H9 (cell line): ENCODE measurements around the gene RYR1. TPM values are rescaled to one million over a fixed set of nuclear protein-coding genes. Genes with fewer than 3 reads are reported as not detected.

ENCODE experiments used
- DNase-seq: peaks from one replicate; pipeline ENCODE4 v3.0.0-alpha.2; 2017
- H2AFZ ChIP-seq: one replicate; pipeline ENCODE4 v1.6.1; 2013; ENCODE audit warnings: mild to moderate bottlenecking, low read length, control low read depth, moderate library complexity
- H2AK5ac ChIP-seq: 2 replicates; pipeline ENCODE4 v1.6.1; 2013; ENCODE audit warnings: low read length, control low read depth, mixed read lengths; ENCODE audit not compliant: insufficient read length
- H2BK120ac ChIP-seq: one replicate; pipeline ENCODE4 v1.6.1; 2013; ENCODE audit warnings: low read depth, mild to moderate bottlenecking, low read length, control low read depth, inconsistent platforms; ENCODE audit not compliant: poor library complexity, severe bottlenecking
- H2BK12ac ChIP-seq: 2 replicates; pipeline ENCODE4 v1.6.1; 2013; ENCODE audit warnings: low read length, control low read depth, mixed read lengths, low read depth; ENCODE audit not compliant: insufficient read length
- H2BK15ac ChIP-seq: 2 replicates; pipeline ENCODE4 v1.6.1; 2013; ENCODE audit warnings: low read depth, low read length, control low read depth
- H2BK20ac ChIP-seq: one replicate; pipeline ENCODE4 v1.6.1; 2013; ENCODE audit warnings: low read depth, mild to moderate bottlenecking, low read length, control low read depth, inconsistent platforms; ENCODE audit not compliant: poor library complexity, severe bottlenecking
- H2BK5ac ChIP-seq: 2 replicates; pipeline ENCODE4 v1.6.1; 2013; ENCODE audit warnings: low read length, control low read depth, mixed read lengths; ENCODE audit not compliant: insufficient read length
- H3K14ac ChIP-seq: 2 replicates; pipeline ENCODE4 v1.6.1; 2013; ENCODE audit warnings: low read length, control low read depth; ENCODE audit not compliant: insufficient read depth
- H3K18ac ChIP-seq: 2 replicates; pipeline ENCODE4 v1.6.1; 2013; ENCODE audit warnings: low read depth, mild to moderate bottlenecking, mixed read lengths, low read length, control low read depth; ENCODE audit not compliant: insufficient read length
- H3K23ac ChIP-seq: 2 replicates; pipeline ENCODE4 v1.6.1; 2013; ENCODE audit warnings: low read length, control low read depth, mixed read lengths, low read depth; ENCODE audit not compliant: insufficient read length
- H3K23me2 ChIP-seq: 2 replicates; pipeline ENCODE4 v1.6.1; 2013; ENCODE audit warnings: low read depth, mild to moderate bottlenecking, mixed read lengths, low read length, control low read depth; ENCODE audit not compliant: insufficient read length, poor library complexity, severe bottlenecking
- H3K27ac ChIP-seq: 2 replicates; pipeline ENCODE4 v1.5.1; 2013; ENCODE audit warnings: low read length, control low read depth, mixed read lengths, low read depth; ENCODE audit not compliant: insufficient read length
- H3K27me3 ChIP-seq: 2 replicates; pipeline ENCODE4 v1.6.1; 2013; ENCODE audit warnings: low read length, control low read depth, inconsistent platforms; ENCODE audit not compliant: insufficient read depth
- H3K4ac ChIP-seq: 2 replicates; pipeline ENCODE4 v1.6.1; 2013; ENCODE audit warnings: low read depth, mild to moderate bottlenecking, control low read depth, inconsistent platforms, low read length, moderate library complexity
- H3K4me1 ChIP-seq: 2 replicates; pipeline ENCODE4 v1.6.1; 2013; ENCODE audit warnings: low read length, control low read depth, inconsistent platforms; ENCODE audit not compliant: insufficient read depth
- H3K4me2 ChIP-seq: 2 replicates; pipeline ENCODE4 v1.6.1; 2013; ENCODE audit warnings: low read length, control low read depth, mixed read lengths; ENCODE audit not compliant: insufficient read length, insufficient read depth
- H3K56ac ChIP-seq: 2 replicates; pipeline ENCODE4 v1.6.1; 2013; ENCODE audit warnings: low read depth, mild to moderate bottlenecking, mixed read lengths, low read length, control low read depth; ENCODE audit not compliant: insufficient read length
- H3K79me1 ChIP-seq: 2 replicates; pipeline ENCODE4 v1.6.1; 2013; ENCODE audit warnings: low read depth, mild to moderate bottlenecking, moderate library complexity, low read length, control low read depth, inconsistent platforms; ENCODE audit not compliant: insufficient read depth, poor library complexity, severe bottlenecking
- H3K79me2 ChIP-seq: 2 replicates; pipeline ENCODE4 v1.6.1; 2013; ENCODE audit warnings: low read length, control low read depth, inconsistent platforms; ENCODE audit not compliant: insufficient read depth
- H3K9ac ChIP-seq: 2 replicates; pipeline ENCODE4 v1.6.1; 2013; ENCODE audit warnings: low read length, control low read depth, mixed read lengths; ENCODE audit not compliant: insufficient read length; ENCODE audit errors: extremely low read depth
- H3K9me3 ChIP-seq: one replicate; pipeline ENCODE4 v1.6.1; 2013; ENCODE audit warnings: low read depth, low read length, inconsistent platforms; ENCODE audit not compliant: control insufficient read depth
- H3T11ph ChIP-seq: one replicate; pipeline ENCODE4 v1.6.1; 2013; ENCODE audit warnings: mild to moderate bottlenecking, low read length, control low read depth, inconsistent platforms
- H4K20me1 ChIP-seq: one replicate; pipeline ENCODE4 v1.6.1; 2013; ENCODE audit not compliant: control insufficient read depth, insufficient read length, insufficient read depth
- H4K5ac ChIP-seq: 2 replicates; pipeline ENCODE4 v1.6.1; 2013; ENCODE audit warnings: low read depth, mild to moderate bottlenecking, mixed read lengths, low read length, control low read depth; ENCODE audit not compliant: insufficient read length
- H4K8ac ChIP-seq: replicated peaks from 2 replicates; pipeline ENCODE4 v1.6.1; 2013; ENCODE audit warnings: low read length, control low read depth, mixed read lengths, low read depth; ENCODE audit not compliant: insufficient read length
- H4K91ac ChIP-seq: 2 replicates; pipeline ENCODE4 v1.6.1; 2013; ENCODE audit warnings: low read depth, mild to moderate bottlenecking, moderate library complexity, mixed read lengths, low read length, control low read depth; ENCODE audit not compliant: insufficient read length
- H3K27ac Mint-ChIP-seq, 3 experiments: 2 replicates in 2 of 3; 3 replicates in 1 of 3; pipeline ENCODE4 v1.8.0; 2020 to 2021; ENCODE audit warnings: mixed read lengths in 3 of 3, mild to moderate bottlenecking in 1 of 3, moderate library complexity in 1 of 3
- H3K27me3 Mint-ChIP-seq: 2 replicates; pipeline ENCODE4 v1.8.0; 2021; ENCODE audit warnings: low read depth, mild to moderate bottlenecking, moderate library complexity, mixed read lengths
- H3K36me3 Mint-ChIP-seq, 3 experiments: 2 replicates in 2 of 3; 3 replicates in 1 of 3; pipeline ENCODE4 v1.8.0; 2020 to 2021; ENCODE audit warnings: low read depth in 3 of 3, mixed read lengths in 3 of 3; ENCODE audit not compliant: insufficient read depth in 1 of 3
- H3K4me1 Mint-ChIP-seq, 2 experiments: 2 replicates each; pipeline ENCODE4 v1.8.0; 2020; ENCODE audit warnings: mixed read lengths in 2 of 2
- H3K4me3 Mint-ChIP-seq, 2 experiments: 2 replicates in 1 of 2; 3 replicates in 1 of 2; pipeline ENCODE4 v1.8.0; 2020 to 2021; ENCODE audit warnings: mild to moderate bottlenecking in 2 of 2, mixed read lengths in 2 of 2, moderate library complexity in 1 of 2
- H3K9me3 Mint-ChIP-seq, 2 experiments: 2 replicates in 1 of 2; 3 replicates in 1 of 2; pipeline ENCODE4 v1.8.0; 2020; ENCODE audit warnings: mild to moderate bottlenecking in 2 of 2, mixed read lengths in 2 of 2, moderate library complexity in 1 of 2
- WGBS: extraction: QIAGEN DNeasy Blood & Tissue Kit; methylation state at CpG from one replicate; pipeline ENCODE4 v1.1.7; 2013; ENCODE audit warnings: missing lambda C conversion rate, low lambda C conversion rate, mixed read lengths; ENCODE audit not compliant: insufficient read length; ENCODE audit errors: extremely low coverage; 5-methylcytosine and 5-hydroxymethylcytosine counted together
- total RNA-seq: library from RNA; stranded (reverse); gene quantifications from 2 replicates; pipeline ENCODE4 v1.2.1, GENCODE V29; 2021
- TF ChIP-seq, protein P1 (sequence below): fragments of 200-600 bp; sonication (generic); conservative IDR thresholded peaks from 3 replicates; pipeline ENCODE4 v1.8.0; 2021; ENCODE audit warnings: antibody characterized with exemption, mild to moderate bottlenecking

Gene RYR1
- total RNA-seq, 1 experiment from 2014 or later: 8.9 TPM

DNA sequence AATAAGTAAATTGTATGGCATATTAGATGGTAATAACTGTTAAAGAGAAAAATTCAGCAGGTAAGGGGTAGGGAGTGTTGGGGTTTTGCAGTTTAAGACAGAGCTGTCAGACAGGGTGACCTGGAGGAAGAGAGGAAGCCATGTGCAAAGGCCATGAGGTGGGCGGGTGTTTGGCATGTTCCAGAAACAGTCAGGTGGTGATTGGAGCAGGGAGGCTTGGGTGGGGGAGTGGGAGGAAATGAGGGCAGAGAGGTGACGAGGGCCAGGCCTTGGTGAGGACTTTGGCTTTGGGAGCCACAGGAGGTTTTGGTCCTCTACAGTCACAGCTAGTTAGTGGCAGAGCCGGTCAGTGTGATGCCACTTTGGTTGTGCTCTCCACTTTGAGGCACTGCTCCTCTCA is 20.1 kb downstream of the RYR1 start:
- H2BK20ac ChIP-seq: no peak overlapping the region
- H3K18ac ChIP-seq: no peak overlapping the region
- no CpG with 5 or more reads among the region's 3 CpGs for WGBS

More for the DNA sequence above, 20.1 kb downstream of the RYR1 start:
- Histone ChIP-seq H3K23me2 (peaks cover 5% of the 10 kb centered on the region), H3K14ac (no peak overlapping the region), H4K8ac (no peak overlapping the region), H2BK15ac (no peak overlapping the region), H3K56ac (no peak overlapping the region), H3K79me2 (no peaks in the 10 kb centered on the region), H3K9me3 (no peaks in the 10 kb centered on the region), H4K20me1 (no peaks in the 10 kb centered on the region), H2BK120ac (no peak overlapping the region), H2BK12ac (no peak overlapping the region), H2BK5ac (no peak overlapping the region), H3K4me2 (no peak overlapping the region), H2AK5ac (no peak overlapping the region), H4K5ac (no peak overlapping the region), H2AFZ (no peak overlapping the region), H3K9ac (no peak overlapping the region), H3K23ac (no peak overlapping the region), H3K4ac (no peak overlapping the region), H4K91ac (no peak overlapping the region), H3K79me1 (no peaks in the 10 kb centered on the region), H3K27ac (no peak overlapping the region), H3K27me3 (no peaks in the 10 kb centered on the region), H3K4me1 (no peaks in the 10 kb centered on the region), H3T11ph (no peak overlapping the region)
- DNase-seq: no peak
- Mint-ChIP-seq H3K9me3 (no peaks in the 10 kb centered on the region), H3K4me3 (peak overlapping the region in 1 of 2 experiments; percentile 16; a peak in 1 of 5 replicates), H3K4me1 (peaks cover 5 to 11% of the 10 kb centered on the region in 2 experiments; a peak in 3 of 4 replicates), H3K27ac (peak overlapping the region in 1 of 3 experiments; percentile 3; a peak in 1 of 7 replicates), H3K36me3 (peaks cover 52 to 67% (median 60%) of the 10 kb centered on the region in 3 experiments), H3K27me3 (no peaks in the 10 kb centered on the region; the same call in 1 of the 2 replicates)
- TF ChIP-seq, protein P1, sequence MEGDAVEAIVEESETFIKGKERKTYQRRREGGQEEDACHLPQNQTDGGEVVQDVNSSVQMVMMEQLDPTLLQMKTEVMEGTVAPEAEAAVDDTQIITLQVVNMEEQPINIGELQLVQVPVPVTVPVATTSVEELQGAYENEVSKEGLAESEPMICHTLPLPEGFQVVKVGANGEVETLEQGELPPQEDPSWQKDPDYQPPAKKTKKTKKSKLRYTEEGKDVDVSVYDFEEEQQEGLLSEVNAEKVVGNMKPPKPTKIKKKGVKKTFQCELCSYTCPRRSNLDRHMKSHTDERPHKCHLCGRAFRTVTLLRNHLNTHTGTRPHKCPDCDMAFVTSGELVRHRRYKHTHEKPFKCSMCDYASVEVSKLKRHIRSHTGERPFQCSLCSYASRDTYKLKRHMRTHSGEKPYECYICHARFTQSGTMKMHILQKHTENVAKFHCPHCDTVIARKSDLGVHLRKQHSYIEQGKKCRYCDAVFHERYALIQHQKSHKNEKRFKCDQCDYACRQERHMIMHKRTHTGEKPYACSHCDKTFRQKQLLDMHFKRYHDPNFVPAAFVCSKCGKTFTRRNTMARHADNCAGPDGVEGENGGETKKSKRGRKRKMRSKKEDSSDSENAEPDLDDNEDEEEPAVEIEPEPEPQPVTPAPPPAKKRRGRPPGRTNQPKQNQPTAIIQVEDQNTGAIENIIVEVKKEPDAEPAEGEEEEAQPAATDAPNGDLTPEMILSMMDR: no peak
